SIG-M5 treated with dmso at 0.1 percent for 504 hours (cell line): ENCODE measurements around the gene ABCC6.

Experiments used
- DNase-seq: peaks from one replicate; lab custom pipeline; 2025; ENCODE audit not compliant: unreplicated experiment; lab: John Stamatoyannopoulos, UW

The ABCC6 gene

DNA sequence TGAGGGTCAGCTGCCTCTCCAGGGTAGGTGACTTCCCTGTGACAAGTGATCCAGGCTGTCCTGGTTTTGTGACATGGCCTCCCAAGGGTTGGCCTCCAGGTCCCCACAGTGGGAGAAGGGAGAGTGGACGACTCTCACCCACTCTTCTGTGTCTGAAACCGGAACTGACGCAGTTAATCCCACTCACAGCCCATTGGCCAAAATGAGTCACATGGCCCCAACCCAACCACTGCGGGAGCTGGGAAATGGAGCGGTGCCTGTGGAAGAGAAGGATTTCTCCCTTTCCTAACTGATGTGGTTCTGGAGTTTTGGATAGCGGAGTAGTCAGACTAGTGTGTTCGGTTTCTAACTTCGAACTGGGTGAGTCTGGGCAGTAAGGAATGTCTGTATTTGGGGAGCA is 79.4 kb downstream of the ABCC6 start:
- no peak for DNase-seq

DNA sequence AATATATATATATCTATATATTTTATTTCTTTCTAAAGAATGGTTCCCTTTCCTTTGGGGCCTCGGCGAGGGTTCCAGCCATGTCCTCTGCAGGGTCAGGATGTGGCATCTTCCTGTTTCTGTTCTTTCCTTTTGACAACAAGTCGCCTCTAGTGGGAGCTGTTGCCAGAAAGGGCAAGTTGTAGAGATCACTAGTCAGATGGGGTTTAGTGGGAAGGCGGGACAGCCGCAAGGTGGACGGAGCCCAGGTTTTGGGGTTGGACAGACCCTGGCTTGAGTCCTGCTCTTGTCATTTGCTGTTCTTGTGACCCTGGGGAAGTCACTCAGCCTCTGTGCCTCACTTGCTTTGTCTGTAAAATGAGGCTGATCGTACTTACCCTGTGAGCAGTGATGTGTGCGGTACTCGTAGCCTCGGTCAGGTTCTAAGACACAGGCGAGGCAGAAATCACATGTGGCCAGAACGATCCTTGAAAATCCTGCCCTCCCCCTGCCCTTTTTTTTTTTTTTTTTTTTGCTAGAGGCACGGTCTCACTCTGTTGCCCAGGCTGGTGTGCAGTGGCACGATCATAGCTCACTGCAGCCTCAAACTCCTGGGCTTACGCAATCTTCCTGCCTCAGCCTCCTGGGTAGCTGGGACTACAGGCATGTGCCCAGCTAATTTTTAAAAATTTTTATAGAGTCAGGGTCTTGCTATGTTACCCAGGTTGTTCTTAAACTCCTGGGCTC is 80.1 kb downstream of the ABCC6 start:
- DNase-seq: peak; percentile 66

DNA sequence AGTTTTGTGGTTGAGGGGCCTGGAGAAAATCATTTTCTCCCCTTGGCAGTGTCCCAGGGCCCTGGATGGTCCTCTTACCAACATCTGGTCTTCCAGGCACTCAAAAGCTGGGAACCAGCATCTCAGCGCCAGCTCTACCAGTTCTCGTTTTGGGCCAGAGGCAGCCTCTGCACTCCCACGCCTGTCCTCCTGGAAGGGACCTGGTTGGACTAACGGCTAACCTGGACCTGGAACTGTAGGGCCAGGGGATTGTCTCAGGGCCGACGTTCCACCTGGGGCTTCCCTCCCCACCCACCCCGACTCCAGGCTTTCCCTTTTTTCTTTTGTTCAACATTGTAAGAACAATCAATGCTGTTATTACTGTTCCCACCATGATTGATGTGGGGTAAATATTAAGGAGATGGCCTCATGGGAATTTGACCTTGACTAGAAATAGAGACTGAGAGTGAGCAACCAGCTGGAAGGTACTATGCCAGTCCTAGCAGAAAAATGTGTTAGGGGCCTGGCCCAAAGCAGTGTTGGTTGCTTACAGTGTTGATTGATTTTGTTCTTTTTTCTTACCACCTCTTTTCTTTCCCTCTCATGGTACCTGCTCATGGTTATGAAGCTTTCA is 81.4 kb downstream of the ABCC6 start:
- DNase-seq: no peak

DNA sequence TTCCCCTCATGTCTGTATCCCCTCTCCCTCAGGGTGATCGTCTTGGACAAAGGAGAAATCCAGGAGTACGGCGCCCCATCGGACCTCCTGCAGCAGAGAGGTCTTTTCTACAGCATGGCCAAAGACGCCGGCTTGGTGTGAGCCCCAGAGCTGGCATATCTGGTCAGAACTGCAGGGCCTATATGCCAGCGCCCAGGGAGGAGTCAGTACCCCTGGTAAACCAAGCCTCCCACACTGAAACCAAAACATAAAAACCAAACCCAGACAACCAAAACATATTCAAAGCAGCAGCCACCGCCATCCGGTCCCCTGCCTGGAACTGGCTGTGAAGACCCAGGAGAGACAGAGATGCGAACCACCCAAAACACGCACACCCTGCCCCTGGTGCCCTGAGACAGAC is 82.2 kb downstream of the ABCC6 start:
- no peak for DNase-seq

DNA sequence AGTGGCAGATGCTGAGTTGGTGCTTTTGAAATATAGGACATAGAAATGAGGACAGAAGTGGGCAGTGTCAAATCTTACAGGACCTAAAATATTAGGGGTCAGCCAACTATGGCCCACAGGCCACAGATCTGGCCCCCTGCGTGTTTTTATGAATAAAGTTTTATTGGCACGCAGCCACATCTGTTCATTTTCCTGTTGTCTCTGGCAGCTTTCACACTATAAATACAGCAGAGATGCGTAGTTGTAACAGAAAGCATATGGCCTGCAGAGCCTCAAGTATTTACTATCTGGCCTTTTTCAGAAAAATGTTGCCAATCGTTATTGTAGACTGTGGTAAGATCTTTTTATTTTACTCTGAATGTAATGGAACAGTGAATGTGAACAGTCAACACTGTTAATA is 82.8 kb downstream of the ABCC6 start:
- no peak for DNase-seq

DNA sequence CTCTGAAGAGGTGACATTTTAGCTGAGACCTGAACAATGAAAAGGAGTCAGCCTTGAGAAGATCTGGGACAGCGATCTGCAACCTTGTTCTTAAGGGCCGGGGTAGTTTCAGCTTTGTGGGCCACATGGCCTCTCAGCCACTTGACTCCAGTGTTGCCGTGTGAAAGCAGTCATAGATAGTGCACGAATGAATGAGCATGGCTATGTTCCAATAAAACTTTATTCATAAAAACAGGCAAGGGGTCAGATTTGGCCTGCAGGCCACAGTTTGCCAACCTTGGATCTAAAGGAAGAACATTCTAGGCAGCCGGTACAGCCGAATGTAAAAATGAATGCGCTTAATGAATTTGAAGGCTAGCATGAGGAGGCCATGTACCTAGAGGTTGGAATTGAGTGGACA is 83.5 kb downstream of the ABCC6 start:
- no peak for DNase-seq

DNA sequence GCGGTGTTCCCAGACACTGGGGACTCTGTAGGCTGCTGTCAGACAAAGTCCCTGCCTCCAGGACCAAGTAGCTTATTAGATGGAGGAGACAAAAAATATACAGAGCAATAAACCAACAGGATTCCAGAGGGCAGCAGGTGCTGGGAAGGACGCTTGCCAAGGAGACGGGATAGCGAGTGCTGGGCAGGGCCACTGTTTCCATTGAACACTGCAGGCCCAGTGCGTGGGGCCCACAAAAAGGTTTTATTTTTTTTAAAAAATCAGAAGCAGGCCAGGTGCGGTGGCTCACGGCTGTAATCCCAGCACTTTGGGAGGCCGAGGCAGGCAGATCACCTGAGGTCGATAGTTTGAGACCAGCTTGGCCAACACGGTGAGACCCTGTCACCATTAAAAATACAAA is 84.2 kb downstream of the ABCC6 start:
- no peak for DNase-seq

DNA sequence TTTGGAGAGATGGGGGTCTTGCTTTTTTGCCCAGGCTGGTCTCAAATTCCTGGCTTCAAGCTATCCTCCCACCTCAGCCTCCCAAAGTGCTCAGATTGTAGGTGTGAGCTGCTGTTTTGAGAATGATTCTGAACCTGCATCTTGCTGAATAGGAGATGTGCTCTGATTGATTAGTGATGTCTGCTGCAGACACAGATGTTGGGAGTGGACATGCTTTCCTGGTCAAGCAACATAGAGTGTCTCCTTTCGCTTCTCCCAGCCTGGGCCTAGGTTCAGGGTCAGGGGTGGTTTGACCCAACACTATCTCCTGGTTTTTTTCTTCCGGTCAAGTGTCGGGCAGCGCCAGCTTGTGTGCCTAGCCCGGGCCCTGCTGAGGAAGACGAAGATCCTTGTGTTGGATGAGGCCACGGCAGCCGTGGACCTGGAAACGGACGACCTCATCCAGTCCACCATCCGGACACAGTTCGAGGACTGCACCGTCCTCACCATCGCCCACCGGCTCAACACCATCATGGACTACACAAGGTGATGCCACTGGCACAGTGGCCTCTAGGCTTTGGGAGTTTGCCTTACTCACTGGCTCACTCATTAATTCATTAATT is 85.2 kb downstream of the ABCC6 start:
- DNase-seq: no peak

DNA sequence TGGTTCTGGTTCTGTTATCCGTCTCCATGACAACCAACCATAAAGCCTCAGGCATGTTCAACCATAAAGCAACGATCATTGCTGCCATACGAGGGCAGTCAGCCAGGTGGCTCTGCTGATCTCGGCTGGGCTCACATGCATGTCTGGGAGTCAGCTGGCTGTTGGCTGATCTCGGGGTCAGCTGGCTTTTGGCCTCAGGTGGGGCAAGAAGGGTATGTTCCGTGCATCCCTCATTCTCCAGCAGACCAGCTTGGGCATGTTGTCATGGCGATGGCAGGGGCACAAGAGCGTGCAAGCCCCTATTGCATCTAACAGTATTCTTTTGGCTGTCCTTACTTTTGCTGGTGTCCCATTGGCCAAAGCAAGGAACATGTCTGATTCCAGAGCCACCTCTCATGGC is 86.2 kb downstream of the ABCC6 start:
- DNase-seq: no peak

DNA sequence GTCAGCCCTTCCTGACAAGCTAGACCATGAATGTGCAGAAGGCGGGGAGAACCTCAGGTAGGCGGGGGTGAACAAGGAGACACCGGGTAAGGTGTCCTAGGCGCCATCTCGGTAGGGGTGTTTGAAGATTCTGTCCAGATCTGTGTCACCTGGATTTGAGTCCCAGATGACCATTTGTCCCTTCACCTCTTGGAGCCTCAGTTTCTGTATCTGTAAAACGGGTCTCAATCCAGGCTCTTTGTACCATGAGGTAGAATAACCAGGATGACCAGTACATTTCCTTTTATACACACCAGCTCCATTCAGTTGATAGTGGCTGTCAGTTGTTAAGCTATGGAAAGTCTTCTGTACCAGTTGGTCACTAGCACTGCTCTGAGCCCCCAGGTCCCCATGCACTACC is 86.7 kb downstream of the ABCC6 start:
- DNase-seq: no peak

DNA sequence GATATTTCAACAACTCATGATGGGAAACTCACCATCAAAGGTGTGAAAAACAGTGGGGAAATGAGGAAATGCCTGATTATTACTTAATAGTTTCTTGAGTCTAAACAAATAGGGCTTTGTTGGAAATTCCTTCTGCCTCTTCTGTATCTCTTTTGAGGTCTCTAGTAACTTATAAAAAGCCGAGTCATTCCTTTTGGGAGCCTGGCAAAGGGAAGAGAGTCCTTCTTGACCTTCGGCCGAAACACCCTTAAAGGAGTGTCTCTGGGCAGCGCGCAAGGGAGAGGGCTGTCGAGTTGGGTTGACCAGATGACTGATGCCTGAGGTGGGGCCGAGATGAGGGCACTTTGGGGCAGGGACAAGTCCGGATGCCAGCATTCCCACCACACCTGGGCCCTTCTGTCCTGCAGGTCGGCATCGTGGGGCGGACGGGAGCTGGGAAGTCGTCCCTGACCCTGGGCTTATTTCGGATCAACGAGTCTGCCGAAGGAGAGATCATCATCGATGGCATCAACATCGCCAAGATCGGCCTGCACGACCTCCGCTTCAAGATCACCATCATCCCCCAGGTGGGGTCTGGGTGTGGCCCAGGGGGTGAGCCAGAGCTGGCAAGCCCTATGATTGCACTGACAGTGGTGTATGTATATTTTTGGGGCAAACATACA is 89.2 kb downstream of the ABCC6 start:
- no peak for DNase-seq

DNA sequence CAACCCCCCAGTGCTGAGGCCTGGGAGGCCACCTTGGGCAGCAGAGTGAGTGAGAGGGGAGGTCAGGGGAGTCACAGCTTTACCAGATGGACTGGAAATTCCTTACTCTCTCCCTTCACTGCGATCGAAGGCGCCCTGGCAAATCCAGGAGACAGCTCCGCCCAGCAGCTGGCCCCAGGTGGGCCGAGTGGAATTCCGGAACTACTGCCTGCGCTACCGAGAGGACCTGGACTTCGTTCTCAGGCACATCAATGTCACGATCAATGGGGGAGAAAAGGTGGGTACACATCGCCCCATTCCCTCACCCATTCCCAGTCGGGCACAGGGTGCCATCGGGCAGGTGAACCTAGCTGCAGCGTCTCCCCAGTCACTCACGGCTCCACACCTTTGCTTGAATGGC is 91.6 kb downstream of the ABCC6 start:
- no peak for DNase-seq

DNA sequence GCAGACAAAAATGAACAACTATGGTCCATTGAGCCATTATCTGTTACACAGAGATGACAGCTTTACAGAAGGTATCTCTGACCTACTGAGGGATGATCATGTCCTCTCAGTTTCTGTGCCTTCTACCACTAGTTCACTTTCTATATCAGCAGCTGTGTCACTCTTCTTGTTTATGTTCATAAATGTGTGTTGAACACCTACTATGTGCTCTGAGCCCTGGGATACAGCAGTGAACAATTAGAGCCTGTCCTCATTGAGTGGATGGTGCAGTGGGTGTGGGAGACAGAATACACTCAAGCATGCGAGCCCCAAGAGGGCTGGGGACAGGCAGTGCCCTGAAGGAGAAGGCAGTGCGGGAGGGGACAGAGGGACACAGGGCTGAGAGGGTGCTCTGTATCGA is 92.1 kb downstream of the ABCC6 start:
- DNase-seq: no peak

DNA sequence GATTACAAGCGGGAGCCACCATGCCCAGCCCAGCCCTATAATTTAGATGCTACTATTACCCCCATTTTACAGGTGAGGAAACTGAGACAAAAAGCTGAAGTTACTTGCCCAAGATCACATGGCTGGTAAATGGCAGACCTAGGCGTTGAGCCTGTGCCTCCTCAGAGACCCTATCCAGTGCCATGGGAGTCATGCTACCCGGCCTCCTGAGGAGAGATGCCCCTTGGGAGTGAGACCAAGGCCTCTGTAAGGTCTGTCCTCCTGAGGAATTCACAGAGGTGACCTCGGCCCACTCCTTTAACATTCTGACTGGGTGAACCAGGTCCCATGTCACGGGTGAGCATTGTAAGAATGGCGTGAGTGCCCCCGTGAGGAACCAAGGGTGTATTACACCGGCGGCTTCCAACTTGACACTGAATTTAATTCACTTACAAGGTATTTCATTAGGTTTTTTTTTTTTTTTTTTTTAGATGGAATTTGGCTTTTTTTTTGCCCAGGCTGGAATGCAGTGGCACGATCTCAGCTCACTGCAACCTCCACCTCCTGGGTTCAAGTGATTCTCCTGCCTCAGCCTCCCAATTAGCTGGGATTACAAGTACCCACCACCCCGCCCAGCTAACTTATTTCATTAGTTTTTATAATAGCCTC is 95.7 kb downstream of the ABCC6 start:
- DNase-seq: peak; percentile 47

DNA sequence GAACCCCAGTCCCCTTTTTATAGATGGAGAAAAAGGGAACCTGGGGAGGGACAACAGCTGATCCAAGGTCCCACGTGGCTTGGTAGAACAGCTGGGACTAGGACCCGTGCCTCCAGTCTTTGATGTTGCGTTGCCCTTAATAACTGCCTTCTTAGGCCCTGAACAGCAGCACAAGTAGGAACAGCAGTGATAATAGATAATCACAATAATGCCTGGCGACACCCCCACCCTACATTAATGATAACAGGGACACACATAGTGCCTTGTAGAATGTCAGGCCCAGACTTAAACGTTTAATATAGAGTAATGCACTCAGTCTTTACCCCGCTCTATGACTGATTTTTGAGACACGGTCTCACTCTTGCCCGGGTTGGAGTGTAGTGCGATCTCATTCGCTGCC is 96.4 kb downstream of the ABCC6 start:
- no peak for DNase-seq

DNA sequence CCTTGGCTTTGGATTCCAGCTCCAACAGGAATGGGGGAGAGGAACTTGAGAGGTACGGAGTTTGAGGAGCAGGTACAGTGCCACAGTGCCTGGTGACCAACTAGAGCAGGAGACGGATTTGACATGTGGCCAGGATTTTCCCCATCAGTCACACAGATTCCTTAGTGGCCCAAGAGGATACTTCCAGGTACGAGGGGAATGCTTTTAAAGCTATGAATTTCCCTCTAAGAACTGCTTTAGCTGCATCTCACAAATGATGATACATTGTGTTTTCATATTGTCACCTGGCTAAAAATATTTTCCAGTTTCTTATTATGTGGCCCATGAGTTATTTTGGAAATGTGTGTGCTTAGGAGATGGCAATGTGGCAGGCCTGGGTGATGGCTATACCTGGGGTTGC is 98.3 kb downstream of the ABCC6 start:
- no peak for DNase-seq

DNA sequence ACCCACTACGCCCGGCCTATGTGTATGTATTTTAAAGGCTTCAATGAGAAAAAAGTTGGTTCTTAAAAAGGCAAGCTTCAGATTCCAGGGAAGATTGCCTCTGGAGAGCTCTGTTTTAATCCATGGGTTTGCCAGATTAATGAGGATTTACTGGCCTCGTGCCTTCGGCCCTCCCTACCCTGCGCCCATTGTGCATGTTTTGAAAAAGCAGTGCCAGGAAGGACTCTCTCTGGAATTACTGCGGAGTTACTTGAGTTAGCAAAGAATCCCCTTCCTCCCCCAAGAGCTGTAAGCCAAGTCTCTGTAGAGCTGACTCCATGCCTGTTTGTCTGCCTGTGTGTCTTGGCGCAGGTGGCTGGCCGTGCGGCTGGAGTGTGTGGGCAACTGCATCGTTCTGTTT is 98.9 kb downstream of the ABCC6 start:
- no peak for DNase-seq

DNA sequence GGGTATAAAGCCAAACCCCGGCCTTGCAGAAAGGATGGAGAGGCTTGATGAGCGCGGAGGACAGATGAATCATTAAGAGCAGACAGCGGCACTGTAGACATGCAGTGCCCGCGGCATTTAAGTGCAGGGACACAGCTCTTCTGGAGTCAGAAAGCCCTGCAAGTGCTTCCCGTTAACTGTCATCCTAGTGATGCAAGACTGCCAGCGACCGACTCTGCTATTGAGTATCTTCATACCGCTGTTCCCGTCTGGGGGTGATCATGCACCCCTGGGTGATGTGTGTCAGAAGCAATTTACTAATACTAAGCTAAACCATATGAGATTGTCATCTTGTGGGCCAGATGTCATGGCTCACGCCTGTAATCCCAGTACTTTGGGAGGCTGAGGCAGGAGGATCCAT is 101.0 kb downstream of the ABCC6 start:
- DNase-seq: no peak

DNA sequence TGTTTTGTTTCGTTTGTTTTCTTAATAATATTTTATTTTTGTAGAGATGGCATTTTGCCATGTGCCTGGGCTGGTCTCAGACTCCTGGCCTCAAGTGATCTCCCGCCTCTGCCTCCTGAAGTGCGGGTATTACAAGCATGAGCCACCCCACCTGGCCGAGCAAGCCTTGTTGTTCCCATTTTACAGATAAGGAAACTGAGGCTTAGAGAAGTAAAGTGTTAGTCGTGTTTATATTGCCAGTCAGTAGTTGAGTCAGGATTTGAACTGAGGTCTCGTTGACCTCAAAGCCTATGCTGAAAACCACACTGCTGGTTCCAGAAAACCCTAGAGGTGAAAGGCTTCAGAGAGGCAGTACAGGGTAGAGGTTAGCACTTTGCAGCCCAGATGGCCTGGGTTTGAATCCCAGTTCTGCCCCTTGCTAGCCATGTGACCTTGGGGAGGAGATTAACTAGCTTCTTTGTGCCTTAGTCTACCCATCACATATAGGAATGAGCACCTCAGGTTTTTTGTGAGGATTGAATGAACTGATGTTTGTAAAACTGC is 102.0 kb downstream of the ABCC6 start:
- DNase-seq: no peak

DNA sequence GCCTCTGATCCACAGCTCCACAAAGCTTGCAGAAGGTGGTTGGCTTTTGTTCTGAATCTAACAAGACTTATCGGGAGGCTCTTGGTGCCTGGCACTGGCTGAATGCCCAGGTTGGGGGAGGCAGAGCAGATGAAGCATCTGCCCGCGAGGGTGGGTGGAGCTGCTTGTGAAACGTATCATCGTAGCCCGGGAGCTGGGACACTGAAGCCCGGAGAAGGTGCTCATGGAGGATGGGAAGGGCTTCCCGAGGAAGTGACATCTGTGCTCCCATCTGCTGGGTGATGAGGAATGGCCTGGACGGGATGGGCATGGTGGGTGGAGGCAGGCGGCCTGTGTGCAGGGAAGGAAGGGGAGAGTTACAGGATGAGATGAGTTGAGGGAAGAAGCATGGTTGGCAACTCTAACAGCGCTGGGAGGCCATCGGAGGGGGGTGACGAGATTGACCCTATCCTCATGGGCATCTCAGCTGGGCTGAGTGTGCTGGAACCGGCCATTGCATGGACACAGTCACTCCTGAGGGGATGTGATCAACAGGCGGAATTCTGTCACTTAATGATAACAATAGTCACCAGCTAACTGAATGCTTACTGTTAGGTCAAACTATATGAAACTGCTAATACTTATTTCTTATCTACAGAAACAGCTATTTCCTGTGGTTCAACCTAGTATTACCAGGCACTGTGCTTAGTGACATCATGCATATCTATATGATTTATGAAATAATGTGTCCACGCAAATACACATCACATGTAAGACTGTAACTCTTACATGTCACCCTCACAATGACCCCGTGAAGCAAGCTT is 102.7 kb downstream of the ABCC6 start:
- no peak for DNase-seq

DNA sequence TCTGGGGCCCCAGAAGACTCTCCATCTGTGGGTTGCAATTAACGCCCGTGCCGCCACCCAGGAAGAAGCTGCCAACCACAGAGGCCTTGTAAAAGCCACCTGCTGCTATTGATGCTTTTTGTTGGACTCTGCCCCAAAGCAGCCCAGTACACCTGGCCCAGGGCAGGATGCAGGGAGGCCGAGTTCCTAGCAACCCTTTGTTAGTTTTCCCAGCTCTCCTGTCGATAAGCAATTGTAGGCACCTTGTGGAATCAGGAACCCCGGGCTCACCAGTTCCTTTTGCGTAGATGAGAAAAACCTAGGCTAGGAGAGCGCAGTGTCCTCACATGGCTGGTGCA is 103.3 kb downstream of the ABCC6 start:
- DNase-seq: no peak
